H9 (cell line): Measurements from ENCODE around the gene NFIL3. TPM values are rescaled to one million over a fixed set of nuclear protein-coding genes. Genes with fewer than 3 reads are reported as not detected.

ENCODE experiments used
- DNase-seq: peaks from one replicate; pipeline ENCODE4 v3.0.0-alpha.2; 2017
- H2AFZ ChIP-seq: one replicate; pipeline ENCODE4 v1.6.1; 2013; ENCODE audit warnings: mild to moderate bottlenecking, low read length, control low read depth, moderate library complexity
- H2AK5ac ChIP-seq: 2 replicates; pipeline ENCODE4 v1.6.1; 2013; ENCODE audit warnings: low read length, control low read depth, mixed read lengths; ENCODE audit not compliant: insufficient read length
- H2BK120ac ChIP-seq: one replicate; pipeline ENCODE4 v1.6.1; 2013; ENCODE audit warnings: low read depth, mild to moderate bottlenecking, low read length, control low read depth, inconsistent platforms; ENCODE audit not compliant: poor library complexity, severe bottlenecking
- H2BK12ac ChIP-seq: 2 replicates; pipeline ENCODE4 v1.6.1; 2013; ENCODE audit warnings: low read length, control low read depth, mixed read lengths, low read depth; ENCODE audit not compliant: insufficient read length
- H2BK15ac ChIP-seq: 2 replicates; pipeline ENCODE4 v1.6.1; 2013; ENCODE audit warnings: low read depth, low read length, control low read depth
- H2BK20ac ChIP-seq: one replicate; pipeline ENCODE4 v1.6.1; 2013; ENCODE audit warnings: low read depth, mild to moderate bottlenecking, low read length, control low read depth, inconsistent platforms; ENCODE audit not compliant: poor library complexity, severe bottlenecking
- H2BK5ac ChIP-seq: 2 replicates; pipeline ENCODE4 v1.6.1; 2013; ENCODE audit warnings: low read length, control low read depth, mixed read lengths; ENCODE audit not compliant: insufficient read length
- H3K14ac ChIP-seq: 2 replicates; pipeline ENCODE4 v1.6.1; 2013; ENCODE audit warnings: low read length, control low read depth; ENCODE audit not compliant: insufficient read depth
- H3K18ac ChIP-seq: 2 replicates; pipeline ENCODE4 v1.6.1; 2013; ENCODE audit warnings: low read depth, mild to moderate bottlenecking, mixed read lengths, low read length, control low read depth; ENCODE audit not compliant: insufficient read length
- H3K23ac ChIP-seq: 2 replicates; pipeline ENCODE4 v1.6.1; 2013; ENCODE audit warnings: low read length, control low read depth, mixed read lengths, low read depth; ENCODE audit not compliant: insufficient read length
- H3K23me2 ChIP-seq: 2 replicates; pipeline ENCODE4 v1.6.1; 2013; ENCODE audit warnings: low read depth, mild to moderate bottlenecking, mixed read lengths, low read length, control low read depth; ENCODE audit not compliant: insufficient read length, poor library complexity, severe bottlenecking
- H3K27ac ChIP-seq: 2 replicates; pipeline ENCODE4 v1.5.1; 2013; ENCODE audit warnings: low read length, control low read depth, mixed read lengths, low read depth; ENCODE audit not compliant: insufficient read length
- H3K27me3 ChIP-seq: 2 replicates; pipeline ENCODE4 v1.6.1; 2013; ENCODE audit warnings: low read length, control low read depth, inconsistent platforms; ENCODE audit not compliant: insufficient read depth
- H3K4ac ChIP-seq: 2 replicates; pipeline ENCODE4 v1.6.1; 2013; ENCODE audit warnings: low read depth, mild to moderate bottlenecking, control low read depth, inconsistent platforms, low read length, moderate library complexity
- H3K4me1 ChIP-seq: 2 replicates; pipeline ENCODE4 v1.6.1; 2013; ENCODE audit warnings: low read length, control low read depth, inconsistent platforms; ENCODE audit not compliant: insufficient read depth
- H3K4me2 ChIP-seq: 2 replicates; pipeline ENCODE4 v1.6.1; 2013; ENCODE audit warnings: low read length, control low read depth, mixed read lengths; ENCODE audit not compliant: insufficient read length, insufficient read depth
- H3K56ac ChIP-seq: 2 replicates; pipeline ENCODE4 v1.6.1; 2013; ENCODE audit warnings: low read depth, mild to moderate bottlenecking, mixed read lengths, low read length, control low read depth; ENCODE audit not compliant: insufficient read length
- H3K79me1 ChIP-seq: 2 replicates; pipeline ENCODE4 v1.6.1; 2013; ENCODE audit warnings: low read depth, mild to moderate bottlenecking, moderate library complexity, low read length, control low read depth, inconsistent platforms; ENCODE audit not compliant: insufficient read depth, poor library complexity, severe bottlenecking
- H3K79me2 ChIP-seq: 2 replicates; pipeline ENCODE4 v1.6.1; 2013; ENCODE audit warnings: low read length, control low read depth, inconsistent platforms; ENCODE audit not compliant: insufficient read depth
- H3K9ac ChIP-seq: 2 replicates; pipeline ENCODE4 v1.6.1; 2013; ENCODE audit warnings: low read length, control low read depth, mixed read lengths; ENCODE audit not compliant: insufficient read length; ENCODE audit errors: extremely low read depth
- H3K9me3 ChIP-seq: one replicate; pipeline ENCODE4 v1.6.1; 2013; ENCODE audit warnings: low read depth, low read length, inconsistent platforms; ENCODE audit not compliant: control insufficient read depth
- H3T11ph ChIP-seq: one replicate; pipeline ENCODE4 v1.6.1; 2013; ENCODE audit warnings: mild to moderate bottlenecking, low read length, control low read depth, inconsistent platforms
- H4K20me1 ChIP-seq: one replicate; pipeline ENCODE4 v1.6.1; 2013; ENCODE audit not compliant: control insufficient read depth, insufficient read length, insufficient read depth
- H4K5ac ChIP-seq: 2 replicates; pipeline ENCODE4 v1.6.1; 2013; ENCODE audit warnings: low read depth, mild to moderate bottlenecking, mixed read lengths, low read length, control low read depth; ENCODE audit not compliant: insufficient read length
- H4K8ac ChIP-seq: replicated peaks from 2 replicates; pipeline ENCODE4 v1.6.1; 2013; ENCODE audit warnings: low read length, control low read depth, mixed read lengths, low read depth; ENCODE audit not compliant: insufficient read length
- H4K91ac ChIP-seq: 2 replicates; pipeline ENCODE4 v1.6.1; 2013; ENCODE audit warnings: low read depth, mild to moderate bottlenecking, moderate library complexity, mixed read lengths, low read length, control low read depth; ENCODE audit not compliant: insufficient read length
- H3K27ac Mint-ChIP-seq, 3 experiments: 2 replicates in 2 of 3; 3 replicates in 1 of 3; pipeline ENCODE4 v1.8.0; 2020 to 2021; ENCODE audit warnings: mixed read lengths in 3 of 3, mild to moderate bottlenecking in 1 of 3, moderate library complexity in 1 of 3
- H3K27me3 Mint-ChIP-seq: 2 replicates; pipeline ENCODE4 v1.8.0; 2021; ENCODE audit warnings: low read depth, mild to moderate bottlenecking, moderate library complexity, mixed read lengths
- H3K36me3 Mint-ChIP-seq, 3 experiments: 2 replicates in 2 of 3; 3 replicates in 1 of 3; pipeline ENCODE4 v1.8.0; 2020 to 2021; ENCODE audit warnings: low read depth in 3 of 3, mixed read lengths in 3 of 3; ENCODE audit not compliant: insufficient read depth in 1 of 3
- H3K4me1 Mint-ChIP-seq, 2 experiments: 2 replicates each; pipeline ENCODE4 v1.8.0; 2020; ENCODE audit warnings: mixed read lengths in 2 of 2
- H3K4me3 Mint-ChIP-seq, 2 experiments: 2 replicates in 1 of 2; 3 replicates in 1 of 2; pipeline ENCODE4 v1.8.0; 2020 to 2021; ENCODE audit warnings: mild to moderate bottlenecking in 2 of 2, mixed read lengths in 2 of 2, moderate library complexity in 1 of 2
- H3K9me3 Mint-ChIP-seq, 2 experiments: 2 replicates in 1 of 2; 3 replicates in 1 of 2; pipeline ENCODE4 v1.8.0; 2020; ENCODE audit warnings: mild to moderate bottlenecking in 2 of 2, mixed read lengths in 2 of 2, moderate library complexity in 1 of 2
- WGBS: extraction: QIAGEN DNeasy Blood & Tissue Kit; methylation state at CpG from one replicate; pipeline ENCODE4 v1.1.7; 2013; ENCODE audit warnings: missing lambda C conversion rate, low lambda C conversion rate, mixed read lengths; ENCODE audit not compliant: insufficient read length; ENCODE audit errors: extremely low coverage; 5-methylcytosine and 5-hydroxymethylcytosine counted together
- total RNA-seq: library from RNA; stranded (reverse); gene quantifications from 2 replicates; pipeline ENCODE4 v1.2.1, GENCODE V29; 2021
- TF ChIP-seq, protein P1 (sequence below): fragments of 200-600 bp; sonication (generic); conservative IDR thresholded peaks from 3 replicates; pipeline ENCODE4 v1.8.0; 2021; ENCODE audit warnings: antibody characterized with exemption, mild to moderate bottlenecking

NFIL3 gene
- total RNA-seq, 1 experiment from 2014 or later, result 8.4 TPM

DNA sequence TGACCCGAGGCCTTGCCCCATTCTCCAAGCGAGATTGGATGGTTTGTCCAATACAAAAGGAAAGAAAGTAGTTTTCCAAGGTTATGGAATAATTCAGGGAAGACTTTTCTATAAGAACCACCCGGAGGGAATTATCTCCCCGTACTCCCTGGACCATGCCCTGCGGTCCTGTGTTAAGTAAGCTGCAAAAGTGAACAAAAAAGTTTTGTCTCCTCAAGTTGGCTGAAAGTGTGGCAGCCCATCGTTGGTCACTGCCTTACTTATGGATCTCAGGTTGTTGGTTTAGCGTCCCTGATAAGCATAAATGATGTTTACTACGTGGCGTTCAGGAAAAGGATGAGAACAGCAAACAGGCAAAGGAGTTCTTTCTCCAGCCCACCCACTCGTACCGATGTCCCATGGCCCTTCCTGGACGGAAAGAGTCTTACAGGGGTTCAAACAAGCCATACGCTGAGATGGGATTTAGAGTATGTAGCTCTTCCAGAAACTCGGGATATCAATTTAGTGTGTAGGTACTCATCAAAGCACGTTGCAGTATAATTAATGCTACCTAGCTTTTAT lies 61.5 kb downstream of the NFIL3 start:
- no peak overlapping the region for H4K91ac ChIP-seq
- Mint-ChIP-seq H3K4me3 (peak overlapping the region; percentile 82 to 94), H3K36me3 (peaks cover 9 to 25% (median 10%) of the 10 kb centered on the region in 3 experiments; a peak in 6 of 7 replicates), H3K27ac (peak overlapping the region in 1 of 3 experiments; percentile 78; a peak in 1 of 7 replicates), H3K27me3 (no peaks in the 10 kb centered on the region; the same call in none of the 2 replicates), H3K4me1 (peaks cover 22 to 25% of the 10 kb centered on the region in 2 experiments), H3K9me3 (peaks cover 5 to 11% of the 10 kb centered on the region in 2 experiments; a peak in 4 of 5 replicates)
- TF ChIP-seq, protein P1, sequence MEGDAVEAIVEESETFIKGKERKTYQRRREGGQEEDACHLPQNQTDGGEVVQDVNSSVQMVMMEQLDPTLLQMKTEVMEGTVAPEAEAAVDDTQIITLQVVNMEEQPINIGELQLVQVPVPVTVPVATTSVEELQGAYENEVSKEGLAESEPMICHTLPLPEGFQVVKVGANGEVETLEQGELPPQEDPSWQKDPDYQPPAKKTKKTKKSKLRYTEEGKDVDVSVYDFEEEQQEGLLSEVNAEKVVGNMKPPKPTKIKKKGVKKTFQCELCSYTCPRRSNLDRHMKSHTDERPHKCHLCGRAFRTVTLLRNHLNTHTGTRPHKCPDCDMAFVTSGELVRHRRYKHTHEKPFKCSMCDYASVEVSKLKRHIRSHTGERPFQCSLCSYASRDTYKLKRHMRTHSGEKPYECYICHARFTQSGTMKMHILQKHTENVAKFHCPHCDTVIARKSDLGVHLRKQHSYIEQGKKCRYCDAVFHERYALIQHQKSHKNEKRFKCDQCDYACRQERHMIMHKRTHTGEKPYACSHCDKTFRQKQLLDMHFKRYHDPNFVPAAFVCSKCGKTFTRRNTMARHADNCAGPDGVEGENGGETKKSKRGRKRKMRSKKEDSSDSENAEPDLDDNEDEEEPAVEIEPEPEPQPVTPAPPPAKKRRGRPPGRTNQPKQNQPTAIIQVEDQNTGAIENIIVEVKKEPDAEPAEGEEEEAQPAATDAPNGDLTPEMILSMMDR, result no peak
- no peak overlapping the region for H3K18ac ChIP-seq
- no peak overlapping the region for H2BK12ac ChIP-seq
- H2BK120ac ChIP-seq, result no peak overlapping the region
- H3K9ac ChIP-seq, result no peak overlapping the region
- H3K4me2 ChIP-seq, result peak overlapping the region; percentile 35
- H3K4ac ChIP-seq, result no peak overlapping the region
- H2AFZ ChIP-seq, result peak overlapping the region; percentile 53
- no peak overlapping the region for H3K27ac ChIP-seq
- H3K56ac ChIP-seq, result no peak overlapping the region
- no peak overlapping the region for H3K14ac ChIP-seq
- H3K9me3 ChIP-seq, result no peaks in the 10 kb centered on the region
- H2BK15ac ChIP-seq, result no peak overlapping the region
- H4K20me1 ChIP-seq, result no peaks in the 10 kb centered on the region
- H2BK5ac ChIP-seq, result no peak overlapping the region
- no CpG with 5 or more reads among the region's 15 CpGs for WGBS
- H3K79me1 ChIP-seq, result no peaks in the 10 kb centered on the region
- H2BK20ac ChIP-seq, result no peak overlapping the region
- peaks cover 8% of the 10 kb centered on the region for H3K4me1 ChIP-seq
- peaks cover 14% of the 10 kb centered on the region; the same call in 1 of the 2 replicates for H3K79me2 ChIP-seq
- DNase-seq, result no peak
- H3K27me3 ChIP-seq, result no peaks in the 10 kb centered on the region
- no peak overlapping the region for H3K23ac ChIP-seq
- H4K5ac ChIP-seq, result no peak overlapping the region
- no peak overlapping the region for H4K8ac ChIP-seq
- no peaks in the 10 kb centered on the region for H3K23me2 ChIP-seq
- no peak overlapping the region for H3T11ph ChIP-seq
- no peak overlapping the region for H2AK5ac ChIP-seq
